Kidney epithelial cell (primary cell): Measurements from ENCODE around the gene PRKAR2B. TPM values are rescaled to one million over a fixed set of nuclear protein-coding genes. Genes with fewer than 3 reads are reported as not detected.
"Not testable (repeated sequence)": the region's sequence is repeated elsewhere in the genome, so short reads cannot be mapped to it uniquely, and the experiment has no call there.

Source experiments
- DNase-seq: peaks from one replicate; pipeline ENCODE4 v3.0.0-alpha.2; 2010; ENCODE audit warnings: low read depth
- H3K27me3 ChIP-seq: 2 replicates; pipeline ENCODE4 v1.6.0; 2011; ENCODE audit warnings: low read length; ENCODE audit not compliant: control insufficient read depth, insufficient read depth
- H3K36me3 ChIP-seq: 2 replicates; pipeline ENCODE4 v1.5.1; 2011; ENCODE audit warnings: low read length; ENCODE audit not compliant: control insufficient read depth, insufficient read depth
- H3K4me3 ChIP-seq: 2 replicates; pipeline ENCODE4 v1.5.1; 2011; ENCODE audit warnings: low read depth, mild to moderate bottlenecking, control low read depth, low read length
- total RNA-seq: library from RNA; depleted of rRNA; stranded (reverse); fragments of >200 nt; gene quantifications from 2 replicates; pipeline ENCODE4 v1.2.3, GENCODE V29; 2015
- TF ChIP-seq, protein P1 (sequence below): IDR thresholded peaks from 2 replicates; pipeline ENCODE4 v1.5.1; 2011; ENCODE audit warnings: mild to moderate bottlenecking, moderate library complexity, low read length, control low read depth, inconsistent platforms; ENCODE audit not compliant: insufficient read depth, poor library complexity, severe bottlenecking

PRKAR2B gene
- total RNA-seq, 1 donor from 2014 or later: 3.7 TPM

GRCh38 chr7:107154826-107155225 is 110.3 kb downstream of the PRKAR2B start:
- DNase-seq: no peak
- Histone ChIP-seq H3K27me3 (no peaks in the 10 kb centered on the region), H3K4me3 (no peak overlapping the region), H3K36me3 (no peaks in the 10 kb centered on the region)
- TF ChIP-seq, protein P1, sequence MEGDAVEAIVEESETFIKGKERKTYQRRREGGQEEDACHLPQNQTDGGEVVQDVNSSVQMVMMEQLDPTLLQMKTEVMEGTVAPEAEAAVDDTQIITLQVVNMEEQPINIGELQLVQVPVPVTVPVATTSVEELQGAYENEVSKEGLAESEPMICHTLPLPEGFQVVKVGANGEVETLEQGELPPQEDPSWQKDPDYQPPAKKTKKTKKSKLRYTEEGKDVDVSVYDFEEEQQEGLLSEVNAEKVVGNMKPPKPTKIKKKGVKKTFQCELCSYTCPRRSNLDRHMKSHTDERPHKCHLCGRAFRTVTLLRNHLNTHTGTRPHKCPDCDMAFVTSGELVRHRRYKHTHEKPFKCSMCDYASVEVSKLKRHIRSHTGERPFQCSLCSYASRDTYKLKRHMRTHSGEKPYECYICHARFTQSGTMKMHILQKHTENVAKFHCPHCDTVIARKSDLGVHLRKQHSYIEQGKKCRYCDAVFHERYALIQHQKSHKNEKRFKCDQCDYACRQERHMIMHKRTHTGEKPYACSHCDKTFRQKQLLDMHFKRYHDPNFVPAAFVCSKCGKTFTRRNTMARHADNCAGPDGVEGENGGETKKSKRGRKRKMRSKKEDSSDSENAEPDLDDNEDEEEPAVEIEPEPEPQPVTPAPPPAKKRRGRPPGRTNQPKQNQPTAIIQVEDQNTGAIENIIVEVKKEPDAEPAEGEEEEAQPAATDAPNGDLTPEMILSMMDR: no peak

- H3K36me3 ChIP-seq, H3K4me3 ChIP-seq, H3K27me3 ChIP-seq, DNase-seq: not testable (repeated sequence)
Measured at GRCh38 chr7:107155726-107156125, 111.2 kb downstream of the PRKAR2B start.

DNA sequence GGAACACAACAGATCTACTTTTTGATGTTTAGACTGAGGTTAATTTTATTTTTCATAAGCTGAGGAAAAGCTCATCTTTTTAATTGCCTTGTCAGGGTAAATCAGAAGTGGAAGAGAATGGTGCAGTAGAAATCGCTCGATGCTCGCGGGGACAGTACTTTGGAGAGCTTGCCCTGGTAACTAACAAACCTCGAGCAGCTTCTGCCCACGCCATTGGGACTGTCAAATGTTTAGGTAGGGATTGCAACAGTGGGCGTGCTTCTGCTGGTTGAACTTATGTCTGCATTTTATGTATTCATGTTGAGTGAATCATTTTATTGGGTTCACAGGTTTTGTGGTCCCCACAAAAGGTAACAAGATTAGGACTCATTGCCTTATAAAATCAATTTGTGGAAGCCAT is 112.6 kb downstream of the PRKAR2B start:
- H3K27me3 ChIP-seq: no peaks in the 10 kb centered on the region
- DNase-seq: no peak
- no peaks in the 10 kb centered on the region for H3K36me3 ChIP-seq
- no peak overlapping the region for H3K4me3 ChIP-seq
- TF ChIP-seq, protein P1: no peak

GRCh38 chr7:107158028-107158427 is 113.5 kb downstream of the PRKAR2B start:
- no peak for DNase-seq
- Histone ChIP-seq H3K36me3 (no peaks in the 10 kb centered on the region), H3K4me3 (no peak overlapping the region), H3K27me3 (no peaks in the 10 kb centered on the region)
- TF ChIP-seq, protein P1: no peak

- no peaks in the 10 kb centered on the region for H3K27me3 ChIP-seq
- H3K4me3 ChIP-seq: no peak overlapping the region
- no peak for DNase-seq
- no peaks in the 10 kb centered on the region for H3K36me3 ChIP-seq
- TF ChIP-seq, protein P1: no peak
Measured at GRCh38 chr7:107160389-107160788, 115.9 kb downstream of the PRKAR2B start.

- no peak overlapping the region for H3K4me3 ChIP-seq
- TF ChIP-seq, protein P1: no peak
- H3K27me3 ChIP-seq: no peaks in the 10 kb centered on the region
- no peak for DNase-seq
- H3K36me3 ChIP-seq: no peaks in the 10 kb centered on the region
Measured at GRCh38 chr7:107161415-107161814, 116.9 kb downstream of the PRKAR2B start.

DNA sequence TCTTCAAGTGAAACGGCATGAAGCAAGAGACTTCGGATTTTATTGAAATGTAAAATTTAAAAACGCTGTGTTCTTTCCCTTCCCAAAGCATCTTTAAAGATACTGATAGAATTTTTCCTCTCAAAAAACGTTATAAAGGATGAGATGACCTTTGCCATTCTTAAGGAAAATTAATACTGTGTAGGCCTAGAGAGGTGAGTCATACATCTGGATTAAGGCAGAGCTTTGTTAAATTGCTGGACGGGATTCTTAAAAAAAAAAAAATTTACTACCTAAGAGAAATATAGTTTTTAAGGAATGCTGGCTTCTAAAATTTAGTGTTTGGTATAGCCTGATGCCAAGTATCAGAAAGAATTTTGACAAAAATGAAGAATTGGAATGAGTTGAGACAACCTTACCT is 118.0 kb downstream of the PRKAR2B start:
- Histone ChIP-seq H3K27me3 (no peaks in the 10 kb centered on the region), H3K4me3 (no peak overlapping the region), H3K36me3 (no peaks in the 10 kb centered on the region)
- TF ChIP-seq, protein P1: no peak
- DNase-seq: no peak
